ENCODE measurements around the gene NOD1. TPM values are rescaled to one million over a fixed set of nuclear protein-coding genes. Genes with fewer than 3 reads are reported as not detected.
A peak's percentile ranks its signal among the peaks of the same experiment; 100 is the strongest.
"Not testable (repeated sequence)": the region's sequence is repeated elsewhere in the genome, so short reads cannot be mapped to it uniquely, and the experiment has no call there.

The NOD1 gene
- total RNA-seq, 4 donors from 2014 or later: 14.9 to 50.4 (median 31.8) TPM

GRCh38 chr7:30510124-30511075 lies 31.8 kb upstream of the NOD1 start:
- no peaks in the 10 kb centered on the region for H3K36me3 ChIP-seq
- no peak overlapping the region for H3K27ac ChIP-seq
- H3K4me3 ChIP-seq: no peak overlapping the region
- H3K27me3 ChIP-seq: no peaks in the 10 kb centered on the region
- no peak for TF ChIP-seq EP300 (IDR thresholded peaks at IDR 0.05)
- peak; percentile 71 to 79 (median 75) for TF ChIP-seq CTCF (IDR thresholded peaks at IDR 0.05)
- peaks cover 0 to 8% (median 0%) of the 10 kb centered on the region in 4 donors for H3K4me1 ChIP-seq
- H3K9me3 ChIP-seq: no peaks in the 10 kb centered on the region
- DNase-seq (ENCODE audit: low spot score in 2 of 2): no peak
- 70 to 77% methylated on average over 4 of the region's 4 CpGs for WGBS, 2 donors

- H3K36me3 ChIP-seq: not testable (repeated sequence)
These were observed 30.7 kb upstream of the NOD1 start for GRCh38 chr7:30509171-30509857.

DNA sequence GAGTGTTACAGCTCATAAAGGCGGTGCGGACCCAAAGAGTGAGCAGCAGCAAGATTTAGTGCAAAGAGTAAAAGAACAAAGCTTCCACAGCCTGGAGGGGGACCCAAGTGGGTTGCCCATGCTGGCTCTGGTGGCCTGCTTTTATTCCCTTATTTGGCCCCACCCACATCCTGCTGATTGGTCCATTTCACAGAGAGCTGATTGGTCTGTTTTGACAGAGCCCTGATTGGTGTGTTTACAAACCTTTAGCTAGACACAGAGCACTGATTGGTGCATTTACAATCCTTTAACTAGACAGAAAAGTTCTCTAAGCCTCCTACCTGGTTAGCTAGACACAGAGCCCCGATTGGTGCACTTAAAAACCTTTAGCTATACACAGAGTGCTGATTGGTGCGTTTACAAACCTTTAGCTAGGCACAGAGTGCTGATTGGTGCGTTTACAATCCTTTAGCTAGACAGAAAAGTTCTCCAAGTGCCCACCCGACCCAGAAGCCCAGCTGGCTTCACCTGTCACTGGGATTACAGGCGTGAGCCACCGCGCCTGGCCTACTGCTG lies 28.8 kb upstream of the NOD1 start:
- H3K4me3 ChIP-seq; H3K27me3 ChIP-seq; H3K36me3 ChIP-seq; H3K9me3 ChIP-seq; DNase-seq (ENCODE audit: low spot score in 2 of 2); H3K27ac ChIP-seq: not testable (repeated sequence)
- WGBS, 2 donors: 88 to 97% methylated on average over 9 of the region's 9 CpGs
- peaks cover 0 to 25% (median 7%) of the 10 kb centered on the region in 4 donors for H3K4me1 ChIP-seq

More at GRCh38 chr7:30509171-30509857, 30.7 kb upstream of the NOD1 start:
- not testable (repeated sequence) for H3K4me3 ChIP-seq; DNase-seq (ENCODE audit: low spot score in 2 of 2); H3K4me1 ChIP-seq; H3K27me3 ChIP-seq; H3K9me3 ChIP-seq; H3K27ac ChIP-seq
- 58 to 60% methylated on average over 9 of the region's 9 CpGs for WGBS, 2 donors

GRCh38 chr7:30505174-30505697 lies 26.7 kb upstream of the NOD1 start:
- Histone ChIP-seq H3K27me3 (no peaks in the 10 kb centered on the region), H3K27ac (peak overlapping the region; percentile 81 to 95 (median 89)), H3K9me3 (no peaks in the 10 kb centered on the region), H3K4me3 (peak overlapping the region; percentile 47 to 82 (median 78)), H3K4me1 (peaks cover 0 to 31% (median 7%) of the 10 kb centered on the region in 4 donors), H3K36me3 (no peaks in the 10 kb centered on the region)
- TF ChIP-seq POLR2A (IDR thresholded peaks at IDR 0.05) (no peak), EP300 (IDR thresholded peaks at IDR 0.05) (no peak), CTCF (IDR thresholded peaks at IDR 0.05) (peak in 1 of 5 experiments; percentile 20)
- WGBS, 2 donors: 14 to 23% methylated on average over 16 to 19 of the region's 19 CpGs
- no peak for DNase-seq (ENCODE audit: low spot score in 2 of 2)

DNA sequence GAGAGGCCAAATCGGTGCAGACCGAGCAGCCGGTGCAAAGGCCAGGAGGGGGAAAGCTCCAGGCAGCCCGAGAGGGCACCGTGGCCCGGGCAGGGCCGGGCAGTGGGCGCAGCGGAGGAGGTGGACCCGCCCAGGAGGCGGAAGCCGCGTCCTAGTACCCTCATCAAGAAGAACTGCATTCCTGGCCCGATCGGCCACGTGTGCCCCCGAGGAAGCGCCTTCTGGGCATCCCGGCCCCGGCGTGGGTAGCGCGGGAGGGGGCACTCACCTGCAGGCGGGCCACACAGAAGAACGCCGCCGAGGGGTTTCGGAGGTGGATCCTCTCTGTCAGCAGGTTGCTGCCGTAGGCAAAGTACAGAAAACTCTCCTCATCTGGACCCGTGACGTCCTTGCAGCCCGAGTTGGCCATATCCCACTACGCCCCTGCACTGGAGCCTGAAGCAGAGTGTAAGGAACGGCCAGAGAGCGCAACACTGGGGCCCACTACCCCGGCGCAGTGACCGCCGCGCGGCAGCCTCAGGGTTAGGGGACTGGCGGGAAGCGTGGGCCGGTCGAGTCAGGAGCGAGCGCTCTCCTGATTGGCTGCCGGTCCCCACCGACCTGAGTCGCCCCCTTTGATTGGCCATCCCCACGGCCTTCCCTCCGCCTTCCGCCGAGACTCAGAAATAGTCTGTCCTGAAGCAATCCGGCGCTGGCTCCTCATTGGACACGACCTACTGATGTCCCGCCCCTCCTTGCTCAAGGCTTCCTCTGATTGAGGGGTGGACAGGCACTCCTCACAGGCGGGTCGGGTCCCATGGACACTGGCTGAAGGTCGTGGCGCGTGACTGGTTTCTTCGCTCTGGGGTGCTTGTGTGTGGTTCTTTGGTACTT lies 26.0 kb upstream of the NOD1 start, which contains the start of gene GGCT:
GGCT (minus strand) TSS at position 529 of the 873 bp plus-strand sequence; CDS start at position 409, 120 bp downstream.
- peak; percentile 99 for DNase-seq (ENCODE audit: low spot score in 2 of 2)
- H3K9me3 ChIP-seq: no peaks in the 10 kb centered on the region
- TF ChIP-seq EP300 (IDR thresholded peaks at IDR 0.05) (peak in 1 of 2 donors; percentile 93), POLR2A (IDR thresholded peaks at IDR 0.05) (peak; percentile 20 to 85), CTCF (IDR thresholded peaks at IDR 0.05) (peak in 2 of 5 experiments; percentile 39 to 52)
- 0 to 1% methylated on average over 42 to 57 of the region's 64 CpGs for WGBS, 2 donors
- no peaks in the 10 kb centered on the region for H3K27me3 ChIP-seq
- H3K4me3 ChIP-seq: peak within 1 kb of the TSS; percentile 77 to 82 (median 80)
- H3K27ac ChIP-seq: peak within 1 kb of the TSS; percentile 81 to 95 (median 89)
- H3K36me3 ChIP-seq: no peaks in the 10 kb centered on the region
- peaks cover 0 to 29% (median 7%) of the 10 kb centered on the region in 4 donors for H3K4me1 ChIP-seq

All from tibial nerve (tissue), 4 donors.